DMS53 (cell line): Measurements from ENCODE around the gene OAS2.

Source experiments
- DNase-seq: peaks from one replicate; lab custom pipeline; 2025; lab: John Stamatoyannopoulos, UW

OAS2 gene

GRCh38 chr12:113022563-113023297 is 44.4 kb downstream of the OAS2 start:
- no peak for DNase-seq

DNA sequence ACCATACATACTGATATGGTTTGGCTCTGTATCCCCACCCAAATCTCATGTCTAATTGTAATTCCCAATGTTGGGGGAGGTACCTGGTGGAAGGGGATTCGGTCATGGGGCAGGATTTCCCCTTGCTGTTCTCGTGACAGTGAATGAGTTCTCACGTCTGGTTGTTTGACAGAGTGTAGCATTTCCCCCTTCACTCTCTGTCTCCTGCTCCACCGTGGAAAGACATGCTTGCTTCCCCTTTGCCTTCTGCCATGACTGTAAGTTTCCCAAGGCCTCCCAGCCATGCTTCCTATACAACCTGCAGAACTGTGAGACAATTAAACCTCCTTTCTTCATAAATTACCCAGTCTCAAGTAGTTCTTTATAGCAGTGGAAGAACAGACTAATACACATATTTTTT is 49.4 kb downstream of the OAS2 start:
- DNase-seq, result no peak

DNA sequence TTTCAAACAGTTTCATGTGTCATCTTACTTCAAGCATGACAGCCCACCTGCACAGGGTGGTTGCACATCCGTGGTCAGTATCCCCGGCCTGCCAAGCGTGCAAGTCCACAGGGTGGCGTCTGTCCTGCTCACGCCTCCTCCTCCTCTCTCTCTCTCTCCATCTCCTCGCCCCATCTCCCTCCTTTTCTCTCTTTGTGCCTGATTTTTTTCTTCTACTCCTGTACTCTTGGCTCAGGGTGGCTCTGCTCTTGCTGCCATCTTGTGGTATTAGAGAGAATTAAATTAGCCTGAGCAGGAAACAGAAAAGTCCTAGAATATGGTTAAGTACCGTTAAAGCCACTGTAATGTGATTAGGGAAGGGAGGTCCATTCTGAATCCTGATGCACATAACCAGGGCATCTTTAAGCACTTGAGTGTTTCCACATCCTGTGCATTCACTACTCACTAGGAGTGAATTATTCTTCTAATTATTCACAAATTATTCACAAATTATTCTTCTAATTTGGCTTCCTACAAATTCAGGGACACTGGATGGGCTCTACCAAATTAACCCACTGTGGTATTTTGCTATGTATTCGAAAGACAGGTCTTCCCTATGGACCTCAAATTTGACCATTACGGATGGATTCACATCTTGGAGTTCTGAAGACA is 52.7 kb downstream of the OAS2 start:
- peak; percentile 93 for DNase-seq

DNA sequence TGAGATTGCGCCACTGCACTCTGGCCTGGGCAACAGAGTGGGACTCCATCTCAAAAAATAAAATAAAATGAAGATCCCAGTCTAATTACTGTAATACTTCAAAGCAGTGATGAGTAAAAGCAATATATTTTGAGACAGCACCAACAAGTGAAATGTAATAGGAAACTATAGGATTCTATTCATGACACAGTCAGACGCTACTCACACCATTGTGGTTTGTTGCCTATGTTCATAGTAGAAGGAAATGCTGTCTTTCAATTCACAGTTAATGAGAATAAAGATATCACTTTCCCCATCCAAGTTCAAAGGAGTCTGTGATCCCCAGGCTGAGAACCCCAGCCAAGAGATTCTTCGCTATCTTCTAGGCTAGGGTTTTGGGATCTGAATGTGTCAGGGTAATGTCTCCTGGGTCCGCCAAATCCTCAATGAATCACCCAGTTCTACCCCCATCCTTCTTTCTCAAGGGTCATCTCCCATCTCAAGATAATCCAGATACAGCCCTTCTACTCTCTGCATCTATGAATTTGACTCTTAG is 61.7 kb downstream of the OAS2 start:
- DNase-seq, result no peak

GRCh38 chr12:113040722-113041171 is 62.4 kb downstream of the OAS2 start:
- peak; percentile 55 for DNase-seq

- DNase-seq, result no peak
These were observed 63.2 kb downstream of the OAS2 start for GRCh38 chr12:113041560-113041959.

DNA sequence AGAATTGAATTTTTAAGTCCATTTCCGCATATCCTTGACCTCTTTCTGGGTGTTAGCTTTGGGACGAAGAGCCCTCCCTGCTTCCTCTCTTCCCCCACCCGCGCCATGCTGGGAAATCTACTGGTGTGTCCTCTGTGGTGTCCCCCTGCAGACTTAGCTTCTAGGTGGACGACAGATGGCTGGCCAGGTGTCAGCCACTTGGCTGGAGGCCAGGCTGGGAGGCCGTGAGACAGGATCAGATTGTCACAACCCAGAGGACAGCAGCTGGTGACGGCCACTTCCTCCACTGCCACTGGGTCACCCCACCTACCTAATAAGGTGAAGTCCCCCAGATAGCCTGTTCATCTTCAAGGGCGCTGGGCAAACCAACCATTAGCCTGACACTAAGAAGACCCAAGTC is 64.9 kb downstream of the OAS2 start:
- peak; percentile 84 for DNase-seq

- no peak for DNase-seq
These were observed 66.2 kb downstream of the OAS2 start for GRCh38 chr12:113044516-113044915.

DNA sequence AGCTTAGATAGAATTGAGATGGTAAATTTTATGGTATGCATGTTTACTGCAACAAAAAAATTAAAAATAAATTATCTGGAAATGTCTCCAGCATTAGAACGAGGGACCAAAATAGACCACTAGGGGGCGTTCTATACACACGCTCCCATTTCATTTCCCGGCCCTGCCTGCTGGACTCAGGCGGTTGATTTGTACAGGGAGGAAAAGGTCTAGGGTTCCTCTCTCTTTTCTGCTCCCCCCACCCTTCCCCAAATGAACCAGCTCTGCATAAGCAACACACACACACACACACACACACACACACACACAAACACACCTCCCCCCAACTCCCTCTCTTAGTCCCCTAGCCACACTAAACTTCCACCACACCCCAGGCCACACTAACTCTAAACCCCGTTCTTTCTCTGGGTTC is 70.4 kb downstream of the OAS2 start:
- peak; percentile 91 for DNase-seq

DNA sequence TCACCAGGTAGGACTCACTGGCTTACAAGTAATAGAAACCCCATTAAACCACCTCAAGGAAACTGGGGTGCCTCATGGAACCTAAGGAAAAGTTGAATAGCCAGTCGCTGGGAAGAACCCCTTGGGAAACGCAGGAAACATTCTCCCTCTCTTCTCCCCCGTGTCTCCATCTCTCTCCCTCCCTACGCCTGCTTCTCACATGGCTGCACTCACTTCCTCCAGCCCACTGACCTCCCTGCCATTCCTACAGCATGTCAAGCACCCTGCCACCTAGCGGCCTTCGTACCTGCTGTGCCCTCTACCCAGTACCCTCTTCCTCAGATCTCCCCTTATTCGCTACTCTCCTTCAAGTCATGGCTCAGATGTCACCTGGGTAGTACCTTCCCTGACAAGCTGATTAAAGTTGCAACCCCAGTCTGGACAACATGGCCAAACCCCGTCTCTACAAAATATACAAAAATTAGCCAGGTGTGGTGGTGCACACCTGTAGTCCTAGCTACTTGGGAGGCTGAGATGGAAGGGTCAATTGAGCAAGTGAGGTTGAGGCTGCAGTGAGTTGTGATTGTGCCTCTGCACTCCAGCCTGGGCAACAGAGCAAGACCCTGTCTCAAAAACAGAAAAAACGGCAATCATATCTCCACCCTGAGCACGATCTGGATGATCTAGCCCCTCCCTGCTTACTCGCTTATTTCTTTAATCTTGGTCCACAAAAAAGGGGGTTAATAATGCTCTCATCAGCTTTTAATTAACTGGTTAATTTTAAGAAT is 71.8 kb downstream of the OAS2 start:
- peak; percentile 78 for DNase-seq

DNA sequence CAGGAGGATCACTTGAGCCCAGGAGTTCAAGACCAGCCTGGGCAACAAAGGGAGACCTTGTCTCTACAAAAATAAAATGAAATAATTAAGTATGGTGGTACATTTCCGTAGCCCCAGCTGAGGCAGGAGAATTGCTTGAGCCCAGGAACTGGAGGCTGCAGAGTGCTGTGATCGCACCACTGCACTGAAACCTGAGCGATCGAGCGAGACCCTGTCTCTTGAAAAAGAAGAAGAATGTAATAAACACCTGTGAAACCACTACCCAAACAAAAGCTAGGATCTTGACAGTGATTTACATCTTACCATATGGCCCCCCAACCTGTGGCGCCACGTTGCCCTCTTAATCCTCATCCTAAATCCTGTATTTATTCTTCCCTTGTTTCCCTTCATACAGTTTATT is 72.5 kb downstream of the OAS2 start:
- DNase-seq, result no peak

- DNase-seq, result no peak
These were observed 73.4 kb downstream of the OAS2 start for GRCh38 chr12:113051759-113052158.

DNA sequence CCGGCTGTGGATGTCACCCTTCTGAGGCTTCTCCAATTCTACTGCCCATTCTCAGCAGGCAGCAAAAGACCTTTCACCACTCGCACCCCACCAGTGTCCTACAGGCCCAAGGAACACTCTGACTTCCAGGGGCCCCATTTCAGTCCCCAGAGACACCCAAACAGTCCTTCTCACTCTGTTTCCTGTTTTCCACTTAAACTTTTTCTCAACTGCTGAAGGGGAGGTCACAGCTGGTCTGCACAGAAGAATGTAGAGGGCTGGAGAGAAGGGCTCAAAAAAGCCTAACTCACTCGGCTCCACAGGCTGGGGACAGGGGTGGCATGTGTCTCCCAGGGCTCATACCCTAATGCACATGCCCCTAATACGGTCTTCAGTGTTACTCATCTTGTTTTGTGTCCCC is 74.0 kb downstream of the OAS2 start:
- no peak for DNase-seq

- no peak for DNase-seq
These were observed 76.7 kb downstream of the OAS2 start for GRCh38 chr12:113054948-113055486.

GRCh38 chr12:113055594-113056380 is 77.5 kb downstream of the OAS2 start:
- DNase-seq, result no peak

DNA sequence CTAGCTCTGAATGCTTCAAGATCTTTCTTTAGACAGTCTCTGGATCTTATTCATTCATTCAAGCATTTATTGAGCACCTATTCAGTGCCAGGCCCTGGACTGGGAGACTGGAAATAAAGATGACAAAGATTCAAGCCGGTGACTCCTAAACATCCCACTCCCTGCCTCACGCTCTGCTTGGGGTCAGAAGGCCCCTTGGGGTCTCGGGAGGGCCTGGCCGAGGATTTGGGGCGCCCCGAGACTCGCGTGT is 78.0 kb downstream of the OAS2 start:
- DNase-seq, result no peak

DNA sequence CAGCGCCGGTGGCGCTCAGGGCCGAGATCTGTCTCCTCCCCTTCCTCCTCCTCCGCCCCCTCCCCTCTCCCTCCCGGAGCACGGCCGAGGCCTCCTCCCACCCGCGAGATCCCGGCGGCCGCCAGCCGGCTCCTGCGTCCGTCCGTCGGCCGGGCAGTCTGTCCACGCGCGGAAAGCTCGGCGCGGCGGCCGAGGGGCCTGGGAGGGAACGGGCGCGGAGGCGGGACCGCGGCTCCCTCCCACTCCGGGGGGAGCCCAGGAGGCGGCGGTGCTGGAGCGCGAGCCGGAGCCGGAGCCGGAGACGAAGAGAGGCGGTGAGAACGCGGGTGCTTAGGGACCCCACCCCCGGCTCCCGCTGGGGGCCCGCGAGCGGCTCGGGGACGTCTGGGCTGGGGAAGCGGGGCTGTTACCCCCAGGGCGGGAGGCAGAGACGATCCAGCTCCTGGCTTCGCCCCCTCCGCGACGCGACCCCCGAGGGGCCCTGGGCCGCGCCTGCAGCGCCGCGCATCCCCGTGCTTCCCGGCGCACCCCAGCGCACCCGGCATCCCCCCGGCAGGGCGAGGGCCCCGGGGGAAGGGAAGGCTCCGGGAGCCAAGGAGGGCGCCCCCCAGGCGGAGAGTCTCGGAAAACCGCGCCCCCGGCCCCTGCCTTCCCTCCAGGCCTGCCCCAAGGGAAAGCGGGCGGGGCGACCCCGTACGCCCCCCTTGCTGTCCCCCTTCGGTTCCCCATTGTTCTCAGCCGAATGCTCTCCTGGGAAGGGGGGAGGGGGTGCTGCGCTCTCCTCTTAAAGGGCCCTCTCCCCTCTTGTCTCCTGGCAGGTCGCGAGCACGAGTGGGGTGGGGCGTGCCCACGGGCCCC is 78.5 kb downstream of the OAS2 start, which contains the start of gene DTX1:
Gene DTX1, plus strand, starts transcription at position 100 of the 858 bp plus-strand sequence. CDS start 1,463 bp downstream, outside the sequence.
- peak; percentile 53 for DNase-seq

DNA sequence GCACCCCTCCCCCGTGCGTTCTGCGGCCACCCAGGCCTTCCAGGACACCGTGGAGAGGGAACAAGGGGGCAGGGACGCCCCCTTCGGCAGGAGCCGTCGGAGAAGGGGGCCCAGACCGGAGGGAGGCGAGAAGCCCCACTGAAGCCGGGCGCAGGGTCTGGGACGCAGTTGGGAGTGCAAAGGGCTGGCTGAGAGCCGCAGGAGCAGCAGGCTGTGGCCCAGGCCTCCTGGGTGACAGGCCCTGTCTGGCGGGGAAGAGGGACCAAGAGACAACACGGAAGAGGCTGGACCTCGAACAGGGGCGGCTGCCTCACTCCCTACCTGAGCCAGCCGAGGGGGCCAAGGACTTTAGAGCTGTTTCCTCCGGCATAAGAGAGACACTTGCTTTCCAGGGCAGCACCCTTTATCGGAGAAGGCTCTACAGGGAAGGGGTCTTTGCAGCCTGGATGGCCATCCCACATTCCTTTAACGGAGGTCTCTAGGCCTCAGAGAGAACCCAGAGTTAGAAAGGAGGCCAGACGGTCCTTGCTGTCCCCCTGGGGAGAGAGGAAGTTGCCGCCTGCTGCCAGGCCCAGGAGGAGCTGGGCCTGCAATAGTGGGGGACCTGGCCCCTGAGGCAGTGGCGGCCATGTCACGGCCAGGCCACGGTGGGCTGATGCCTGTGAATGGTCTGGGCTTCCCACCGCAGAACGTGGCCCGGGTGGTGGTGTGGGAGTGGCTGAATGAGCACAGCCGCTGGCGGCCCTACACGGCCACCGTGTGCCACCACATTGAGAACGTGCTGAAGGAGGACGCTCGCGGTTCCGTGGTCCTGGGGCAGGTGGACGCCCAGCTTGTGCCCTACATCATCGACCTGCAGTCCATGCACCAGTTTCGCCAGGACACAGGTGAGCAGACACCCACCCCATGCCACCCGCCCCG is 79.5 kb downstream of the OAS2 start:
- no peak for DNase-seq

DNA sequence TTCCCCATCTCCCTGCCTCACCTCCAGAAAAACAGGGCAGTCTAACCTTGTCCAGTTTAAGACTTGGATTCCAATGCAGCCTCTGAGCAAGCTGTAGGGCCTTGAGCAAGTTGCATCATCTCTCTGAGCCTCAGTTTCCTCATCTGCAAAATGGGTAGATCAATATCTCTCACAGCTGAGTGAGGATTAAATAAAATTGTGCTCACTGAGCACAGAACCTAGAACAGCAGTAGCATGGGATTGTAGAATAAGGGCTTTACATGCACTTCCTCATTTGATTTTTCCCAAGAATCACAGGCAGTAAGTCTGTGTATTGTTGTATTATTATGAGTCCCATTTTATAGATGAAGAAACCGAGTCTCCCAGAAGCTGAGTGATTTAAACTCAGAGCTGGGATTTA is 80.2 kb downstream of the OAS2 start:
- no peak for DNase-seq
